PC-9 (cell line): ENCODE measurements around the gene TIGD1. TPM values are rescaled to one million over a fixed set of nuclear protein-coding genes. Genes with fewer than 3 reads are reported as not detected.

Experiments used
- BruUV-seq: library from RNA; stranded (reverse); fragments of 400-500 nt; replicated peaks from 2 replicates; lab custom pipeline; 2021; lab: Mats Ljungman, UMichigan
- CTCF ChIA-PET: fragments of 300-600 bp; sonication (Branson Sonifier 250); formaldehyde crosslinking; loops from one replicate; lab custom pipeline; 2022; ENCODE audit warnings: antibody characterized with exemption; lab: Charles Lee
- POLR2A ChIA-PET: fragments of 300-600 bp; sonication (Branson Sonifier 250); formaldehyde crosslinking; loops from one replicate; lab custom pipeline; 2022; ENCODE audit warnings: antibody characterized with exemption; ENCODE audit not compliant: unreplicated experiment; lab: Charles Lee
- DNase-seq, 2 experiments: peaks; one replicate each; pipeline versions ENCODE4 v3.0.0 to v3.0.0-alpha.2; 2015 to 2022; ENCODE audit warnings: mixed read lengths in 1 of 2
- H2AFZ ChIP-seq: fragments of 200-600 bp; sonication (generic); 2 replicates; pipeline ENCODE4 v1.8.1; 2017; ENCODE audit warnings: antibody characterized with exemption
- H3F3A ChIP-seq: fragments of 200-600 bp; sonication (generic); 2 replicates; pipeline ENCODE4 v1.8.1; 2017; ENCODE audit warnings: antibody characterized with exemption, mild to moderate bottlenecking, low read depth; ENCODE audit not compliant: insufficient read depth
- H3K27ac ChIP-seq: fragments of 200-600 bp; sonication (generic); 2 replicates; pipeline ENCODE4 v1.6.1; 2016; ENCODE audit warnings: mixed run types
- H3K27me3 ChIP-seq: fragments of 200-600 bp; sonication (generic); 2 replicates; pipeline ENCODE4 v1.6.1; 2016; ENCODE audit warnings: low read depth, mixed run types; ENCODE audit not compliant: insufficient read depth
- H3K36me3 ChIP-seq: fragments of 200-600 bp; sonication (generic); 2 replicates; pipeline ENCODE4 v1.6.1; 2016; ENCODE audit warnings: low read depth, mixed run types
- H3K4me1 ChIP-seq: fragments of 200-600 bp; sonication (generic); replicated peaks from 2 replicates; pipeline ENCODE4 v1.6.1; 2016; ENCODE audit warnings: mixed run types; ENCODE audit not compliant: insufficient read depth
- H3K4me2 ChIP-seq: fragments of 200-600 bp; sonication (generic); 2 replicates; pipeline ENCODE4 v1.6.1; 2017; ENCODE audit warnings: mixed run types
- H3K4me3 ChIP-seq: fragments of 200-600 bp; sonication (generic); 2 replicates; pipeline ENCODE4 v1.6.1; 2016; ENCODE audit warnings: mixed run types
- H3K79me2 ChIP-seq: fragments of 200-600 bp; sonication (generic); 2 replicates; pipeline ENCODE4 v1.6.1; 2017; ENCODE audit warnings: low read depth, mixed run types
- H3K9me2 ChIP-seq: fragments of 200-600 bp; sonication (generic); 2 replicates; pipeline ENCODE4 v1.8.1; 2017; ENCODE audit warnings: mild to moderate bottlenecking; ENCODE audit not compliant: insufficient read depth
- H3K9me3 ChIP-seq: fragments of 200-600 bp; sonication (generic); 2 replicates; pipeline ENCODE4 v1.8.1; 2016; ENCODE audit warnings: low read depth; ENCODE audit not compliant: insufficient read depth
- H4K20me1 ChIP-seq: fragments of 200-600 bp; sonication (generic); 2 replicates; pipeline ENCODE4 v1.8.1; 2017; ENCODE audit not compliant: insufficient read depth
- CTCF ChIP-seq: fragments of 200-600 bp; sonication (generic); conservative IDR thresholded peaks from 2 replicates; pipeline ENCODE4 v1.6.1; 2017; ENCODE audit warnings: mixed run types, antibody characterized with exemption, mild to moderate bottlenecking, moderate library complexity
- EZH2 ChIP-seq: fragments of 200-600 bp; sonication (generic); IDR thresholded peaks from 2 replicates; pipeline ENCODE4 v1.8.0; 2017; ENCODE audit warnings: antibody characterized with exemption, low read depth
- intact Hi-C: fragments of 100-400 bp; cut with micrococcal nuclease; formaldehyde crosslinking; loops from one replicate; pipeline ENCODE4 v1.10.0; 2022; ENCODE audit not compliant: unreplicated experiment
- total RNA-seq: library from RNA; stranded (reverse); gene quantifications from 2 replicates; pipeline ENCODE4 v1.2.3, GENCODE V29; 2021

Gene TIGD1
- total RNA-seq, 1 experiment from 2014 or later, result 12.7 TPM

- Histone ChIP-seq H3K9me3 (0 out of 2 replicates have a peak, but pooled peaks cover 2% of the 10 kb centered on the region), H3K36me3 (no peaks in the 10 kb centered on the region), H3F3A (no peaks in the 10 kb centered on the region), H3K27me3 (no peaks in the 10 kb centered on the region), H3K4me1 (no peaks in the 10 kb centered on the region), H2AFZ (no peak overlapping the region), H3K27ac (no peak overlapping the region), H3K79me2 (no peaks in the 10 kb centered on the region), H4K20me1 (no peaks in the 10 kb centered on the region), H3K4me2 (no peak overlapping the region), H3K4me3 (no peak overlapping the region), H3K9me2 (no peaks in the 10 kb centered on the region)
- BruUV-seq, result no TSS peak
- intact Hi-C loops, result no loop called here
- DNase-seq, result no peak
- TF ChIP-seq EZH2 (no peak), CTCF (no peak)
- POLR2A ChIA-PET, result interaction anchor here (0.6 kb wide), 1 partner anchor 88 kb away, joined by 11 read pairs; no protein-coding TSS in a partner anchor
- CTCF ChIA-PET, result interaction anchor here (0.6 kb wide), 1 partner anchor 228 kb away, joined by 7 read pairs; no protein-coding TSS in a partner anchor
These were observed 11.7 kb downstream of the TIGD1 start for GRCh38 chr2:232538671-232539070.

GRCh38 chr2:232537499-232537898, 12.9 kb downstream of the TIGD1 start:
- ChIA-PET CTCF (no interaction called here), POLR2A (no interaction called here)
- no peak for DNase-seq
- Histone ChIP-seq H3K4me1 (no peaks in the 10 kb centered on the region), H3K27ac (no peak overlapping the region), H3K9me2 (no peaks in the 10 kb centered on the region), H3K4me2 (no peak overlapping the region), H4K20me1 (no peaks in the 10 kb centered on the region), H3K36me3 (no peaks in the 10 kb centered on the region), H3K27me3 (no peaks in the 10 kb centered on the region), H2AFZ (no peak overlapping the region), H3F3A (no peaks in the 10 kb centered on the region), H3K4me3 (no peak overlapping the region), H3K9me3 (0 out of 2 replicates have a peak, but pooled peaks cover 2% of the 10 kb centered on the region), H3K79me2 (no peaks in the 10 kb centered on the region)
- TF ChIP-seq EZH2, result no peak
- TF ChIP-seq CTCF, result no peak
- intact Hi-C loops, result no loop called here
- no TSS peak for BruUV-seq

- H3K4me3 ChIP-seq, result no peak overlapping the region
- ChIA-PET CTCF (no interaction called here), POLR2A (no interaction called here)
- H3K36me3 ChIP-seq, result no peaks in the 10 kb centered on the region
- H2AFZ ChIP-seq, result no peak overlapping the region
- no peak overlapping the region for H3K27ac ChIP-seq
- peak; percentile 54; the same call in 1 of the 2 replicates for TF ChIP-seq CTCF
- TF ChIP-seq EZH2, result no peak
- intact Hi-C loops, result no loop called here
- no peaks in the 10 kb centered on the region for H3K9me2 ChIP-seq
- no peaks in the 10 kb centered on the region for H3K4me1 ChIP-seq
- no peak for DNase-seq
- H3K9me3 ChIP-seq, result 0 out of 2 replicates have a peak, but pooled peaks cover 2% of the 10 kb centered on the region
- BruUV-seq, result no TSS peak
- no peaks in the 10 kb centered on the region for H3F3A ChIP-seq
- no peak overlapping the region for H3K4me2 ChIP-seq
- H3K27me3 ChIP-seq, result no peaks in the 10 kb centered on the region
- no peaks in the 10 kb centered on the region for H3K79me2 ChIP-seq
- H4K20me1 ChIP-seq, result no peaks in the 10 kb centered on the region
These were observed 13.3 kb downstream of the TIGD1 start for GRCh38 chr2:232537079-232537478.
